SK-N-SH (cell line): ENCODE results near the gene NFIX. TPM values are rescaled to one million over a fixed set of nuclear protein-coding genes. Genes with fewer than 3 reads are reported as not detected.

Source experiments
- CTCF ChIA-PET: fragments of 300-600, 350-600 bp; formaldehyde crosslinking; extraction: SDS; loops from one replicate; lab custom pipeline; 2021; lab: Yijun Ruan, JAX
- POLR2A ChIA-PET: fragments of 350-600 bp; sonication (Branson Sonifier 250); formaldehyde crosslinking; extraction: SDS; loops from one replicate; lab custom pipeline; 2020; ENCODE audit warnings: antibody characterized with exemption, inconsistent platforms; lab: Yijun Ruan, JAX
- DNase-seq: peaks from one replicate; pipeline ENCODE4 v3.0.0; 2012
- H2AFZ ChIP-seq: fragments of 200-600 bp; sonication (generic); 2 replicates; pipeline ENCODE4 v1.8.1; 2016; ENCODE audit warnings: antibody characterized with exemption, mild to moderate bottlenecking, low read depth
- H3F3A ChIP-seq: fragments of 200-600 bp; sonication (generic); replicated peaks from 2 replicates; pipeline ENCODE3; 2016; ENCODE audit warnings: antibody characterized with exemption, mild to moderate bottlenecking; ENCODE audit not compliant: insufficient read depth
- H3K27ac ChIP-seq, 2 experiments: fragments of 200-500 bp in 1 of 2; fragments of 200-600 bp in 1 of 2; sonication (Bioruptor generic) in 1 of 2; sonication (generic), shearing (Covaris generic) in 1 of 2; 2 replicates each; pipeline versions ENCODE4 v1.5.1 to v1.6.1; 2014 to 2016; ENCODE audit warnings: low read depth in 2 of 2, inconsistent platforms in 1 of 2, low read length in 1 of 2, mild to moderate bottlenecking in 1 of 2, mixed read lengths in 1 of 2
- H3K27me3 ChIP-seq: fragments of 200-600 bp; sonication (generic), shearing (Covaris generic); 2 replicates; pipeline ENCODE4 v1.6.1; 2016; ENCODE audit warnings: mixed run types; ENCODE audit not compliant: insufficient read depth
- H3K36me3 ChIP-seq, 2 experiments: fragments of 200-500 bp in 1 of 2; fragments of 200-600 bp in 1 of 2; sonication (Bioruptor generic) in 1 of 2; sonication (generic) in 1 of 2; replicated peaks in 1 of 2; 2 replicates each; pipeline versions ENCODE3 to v1.5.1; 2014 to 2016; ENCODE audit warnings: low read length in 1 of 2, mild to moderate bottlenecking in 1 of 2; ENCODE audit not compliant: insufficient read depth in 2 of 2, control insufficient read depth in 1 of 2
- H3K4me1 ChIP-seq, 2 experiments: fragments of 200-500 bp in 1 of 2; fragments of 200-600 bp in 1 of 2; sonication (Bioruptor generic) in 1 of 2; sonication (generic), shearing (Covaris generic) in 1 of 2; 2 replicates each; pipeline versions ENCODE4 v1.5.1 to v1.6.1; 2014 to 2016; ENCODE audit warnings: low read depth in 1 of 2, low read length in 1 of 2, mixed run types in 1 of 2; ENCODE audit not compliant: insufficient read depth in 2 of 2, control insufficient read depth in 1 of 2
- H3K4me2 ChIP-seq: fragments of 200-600 bp; sonication (generic), shearing (Covaris generic); 2 replicates; pipeline ENCODE4 v1.6.1; 2017; ENCODE audit warnings: mixed run types
- H3K4me3 ChIP-seq, 2 experiments: fragments of 200-500 bp in 1 of 2; fragments of 200-600 bp in 1 of 2; sonication (Bioruptor generic) in 1 of 2; sonication (generic), shearing (Covaris generic) in 1 of 2; 2 replicates each; pipeline versions ENCODE4 v1.5.1 to v1.8.1; 2014 to 2016; ENCODE audit warnings: low read depth in 2 of 2, inconsistent platforms in 1 of 2, low read length in 1 of 2, mild to moderate bottlenecking in 1 of 2, mixed read lengths in 1 of 2, moderate library complexity in 1 of 2
- H3K79me2 ChIP-seq: fragments of 200-600 bp; sonication (generic); 2 replicates; pipeline ENCODE4 v1.8.1; 2017; ENCODE audit warnings: mild to moderate bottlenecking; ENCODE audit not compliant: insufficient read depth
- H3K9ac ChIP-seq: fragments of 200-600 bp; sonication (generic); 2 replicates; pipeline ENCODE4 v1.6.1; 2017; ENCODE audit warnings: mixed run types
- H3K9me2 ChIP-seq: fragments of 200-600 bp; sonication (generic); 2 replicates; pipeline ENCODE4 v1.6.1; 2017; ENCODE audit warnings: mixed run types
- H3K9me3 ChIP-seq: fragments of 200-600 bp; sonication (generic); 2 replicates; pipeline ENCODE4 v1.6.1; 2017; ENCODE audit warnings: mixed run types, mild to moderate bottlenecking, moderate library complexity
- H4K20me1 ChIP-seq: fragments of 200-600 bp; sonication (generic); 2 replicates; pipeline ENCODE4 v1.6.1; 2017; ENCODE audit warnings: mild to moderate bottlenecking, mixed run types; ENCODE audit not compliant: insufficient read depth
- CHD2 ChIP-seq: fragments of 150-350 bp; IDR thresholded peaks from 2 replicates; pipeline ENCODE4 v1.6.1; 2018; ENCODE audit warnings: low read length; ENCODE audit not compliant: partially characterized antibody
- ELF1 ChIP-seq: IDR thresholded peaks from 2 replicates; pipeline ENCODE4 v1.4.0; 2012
- GABPA ChIP-seq: IDR thresholded peaks from 2 replicates; pipeline ENCODE4 v1.4.0; 2012; ENCODE audit warnings: low read depth, mild to moderate bottlenecking
- GATA2 ChIP-seq: sonication (generic); formaldehyde crosslinking; IDR thresholded peaks from 2 replicates; pipeline ENCODE4 v1.5.0; 2020; ENCODE audit warnings: mild to moderate bottlenecking, missing genetic modification reagents
- JUND ChIP-seq: IDR thresholded peaks from 2 replicates; pipeline ENCODE4 v1.4.0; 2012
- MAX ChIP-seq: IDR thresholded peaks from 2 replicates; pipeline ENCODE4 v1.4.0; 2012; ENCODE audit warnings: low read depth
- MEF2A ChIP-seq: IDR thresholded peaks from 2 replicates; pipeline ENCODE4 v1.4.0; 2012; ENCODE audit warnings: low read depth, borderline replicate concordance
- MXI1 ChIP-seq: IDR thresholded peaks from 2 replicates; pipeline ENCODE4 v1.6.1; 2012; ENCODE audit warnings: mild to moderate bottlenecking, low read depth, low read length, improper control_type of control experiment
- RAD21 ChIP-seq: IDR thresholded peaks from 2 replicates; pipeline ENCODE4 v1.6.1; 2012; ENCODE audit warnings: mild to moderate bottlenecking, low read length
- RXRA ChIP-seq: IDR thresholded peaks from 2 replicates; pipeline ENCODE4 v1.4.0; 2012; ENCODE audit warnings: low read depth, mild to moderate bottlenecking, borderline replicate concordance
- SIN3A ChIP-seq: IDR thresholded peaks from 2 replicates; pipeline ENCODE4 v1.6.1; 2012; ENCODE audit warnings: low read depth, mild to moderate bottlenecking, low read length, moderate library complexity, borderline replicate concordance
- TCF12 ChIP-seq: IDR thresholded peaks from 2 replicates; pipeline ENCODE4 v1.4.0; 2012
- TEAD4 ChIP-seq: IDR thresholded peaks from 2 replicates; pipeline ENCODE4 v1.4.0; 2012; ENCODE audit warnings: mild to moderate bottlenecking, borderline replicate concordance; ENCODE audit not compliant: insufficient read depth
- USF1 ChIP-seq: IDR thresholded peaks from 2 replicates; pipeline ENCODE4 v1.4.0; 2012; ENCODE audit warnings: low read depth, borderline replicate concordance
- ZBTB33 ChIP-seq: IDR thresholded peaks from 2 replicates; pipeline ENCODE4 v1.4.0; 2012; ENCODE audit warnings: low read depth, borderline replicate concordance
- WGBS: methylation state at CpG from one replicate; pipeline ENCODE4 v1.1.6; 2017; ENCODE audit warnings: low lambda C conversion rate; 5-methylcytosine and 5-hydroxymethylcytosine counted together
- polyA plus RNA-seq, 3 experiments: library from polyadenylated mRNA; depleted of rRNA; stranded (reverse); fragments of >200 nt; gene quantifications; 2 replicates each; pipeline ENCODE4 v1.2.3, GENCODE V29; 2012
- TF ChIP-seq, protein P1 (sequence below): fragments of 200-600 bp; sonication (generic); IDR thresholded peaks from 2 replicates; pipeline ENCODE4 v1.6.1; 2017; ENCODE audit warnings: antibody characterized with exemption, mild to moderate bottlenecking, moderate library complexity

The NFIX gene
- polyA plus RNA-seq, 1 of the 3 experiments (the other 2 are of a cell fraction), result 14.8 TPM

GRCh38 chr19:13116282-13117175 lies 121.3 kb downstream of the NFIX start, which contains the start of gene TRMT1 (continued):
- TF ChIP-seq TEAD4, result no peak
- no peak for TF ChIP-seq RXRA
- peak; percentile 18; the same call in 1 of the 2 replicates for TF ChIP-seq TCF12
- TF ChIP-seq CHD2, result peak; percentile 73
- peak; percentile 79 for TF ChIP-seq ZBTB33
- no peak for TF ChIP-seq JUND
- peak; percentile 98 for TF ChIP-seq MAX
- TF ChIP-seq SIN3A, result peak; percentile 94
- peak; percentile 97 for TF ChIP-seq USF1
- TF ChIP-seq ELF1, result peak; percentile 88

DNA sequence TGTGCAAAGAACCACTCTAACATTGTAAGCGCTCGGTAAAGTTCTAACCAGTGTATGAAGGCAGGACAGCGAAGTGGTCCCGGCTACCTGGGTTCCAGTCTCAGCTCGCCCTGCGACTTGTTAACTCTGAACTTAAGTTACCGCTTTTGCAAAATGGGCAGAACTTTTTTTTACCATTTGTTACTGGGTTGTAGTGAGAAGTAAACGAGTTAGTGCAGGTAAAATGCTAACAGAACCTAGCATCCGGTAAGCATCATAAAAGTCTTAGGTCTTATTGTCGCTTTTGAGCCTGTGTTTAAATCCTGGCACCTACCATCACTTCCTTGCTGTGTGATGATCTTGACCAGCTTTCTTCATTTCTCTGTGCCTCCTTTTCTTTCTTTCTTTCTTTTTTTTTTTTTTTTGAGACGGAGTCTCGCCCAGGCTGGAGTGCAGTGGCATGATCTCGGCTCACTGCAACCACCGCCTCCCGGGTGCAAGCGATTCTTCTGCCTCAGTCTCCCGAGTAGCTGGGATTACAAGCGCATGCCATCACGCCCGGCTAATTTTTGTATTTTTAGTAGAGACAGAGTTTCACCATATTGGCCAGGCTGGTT lies 122.0 kb downstream of the NFIX start:
- TF ChIP-seq RAD21, result no peak
- no peak for TF ChIP-seq MEF2A
- TF ChIP-seq GATA2 (CRISPR knock-in tag), result no peak
- no peak for TF ChIP-seq MXI1
- TF ChIP-seq, protein P1, sequence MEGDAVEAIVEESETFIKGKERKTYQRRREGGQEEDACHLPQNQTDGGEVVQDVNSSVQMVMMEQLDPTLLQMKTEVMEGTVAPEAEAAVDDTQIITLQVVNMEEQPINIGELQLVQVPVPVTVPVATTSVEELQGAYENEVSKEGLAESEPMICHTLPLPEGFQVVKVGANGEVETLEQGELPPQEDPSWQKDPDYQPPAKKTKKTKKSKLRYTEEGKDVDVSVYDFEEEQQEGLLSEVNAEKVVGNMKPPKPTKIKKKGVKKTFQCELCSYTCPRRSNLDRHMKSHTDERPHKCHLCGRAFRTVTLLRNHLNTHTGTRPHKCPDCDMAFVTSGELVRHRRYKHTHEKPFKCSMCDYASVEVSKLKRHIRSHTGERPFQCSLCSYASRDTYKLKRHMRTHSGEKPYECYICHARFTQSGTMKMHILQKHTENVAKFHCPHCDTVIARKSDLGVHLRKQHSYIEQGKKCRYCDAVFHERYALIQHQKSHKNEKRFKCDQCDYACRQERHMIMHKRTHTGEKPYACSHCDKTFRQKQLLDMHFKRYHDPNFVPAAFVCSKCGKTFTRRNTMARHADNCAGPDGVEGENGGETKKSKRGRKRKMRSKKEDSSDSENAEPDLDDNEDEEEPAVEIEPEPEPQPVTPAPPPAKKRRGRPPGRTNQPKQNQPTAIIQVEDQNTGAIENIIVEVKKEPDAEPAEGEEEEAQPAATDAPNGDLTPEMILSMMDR, result no peak
- no peak for TF ChIP-seq GABPA
- ChIA-PET POLR2A (interaction anchor here (0.9 to 3.7 kb wide), 5 partner anchors 11 to 185 kb away, joined by 3 to 16 read pairs (median 4); partner anchors contain the start of genes IER2 and STX10), CTCF (interaction anchor here (0.6 to 4.0 kb wide), 6 partner anchors 12 to 152 kb away, joined by 3 to 20 read pairs (median 4); no protein-coding TSS in a partner anchor)
- WGBS, result 16% methylated on average over 20 of the region's 20 CpGs
- Histone ChIP-seq H3K27ac (peak overlapping the region; percentile 50 to 65), H3K9ac (peak overlapping the region; percentile 91; the same call in 1 of the 2 replicates), H3K4me3 (peak overlapping the region; percentile 94 to 97), H4K20me1 (peaks cover 34% of the 10 kb centered on the region), H3K27me3 (no peaks in the 10 kb centered on the region), H3K79me2 (peaks cover 66% of the 10 kb centered on the region), H3K9me2 (no peaks in the 10 kb centered on the region), H3K9me3 (no peaks in the 10 kb centered on the region), H3K36me3 (peaks cover 12 to 16% of the 10 kb centered on the region in 2 experiments), H2AFZ (peak overlapping the region; percentile 98), H3K4me2 (peak overlapping the region; percentile 80), H3K4me1 (peaks cover 22 to 27% of the 10 kb centered on the region in 2 experiments; a peak in 2 of 4 replicates), H3F3A (peaks cover 4% of the 10 kb centered on the region)
- DNase-seq, result no peak
